NCI-H2227 (cell line): ENCODE measurements around the gene BEGAIN.

ENCODE experiments used
- DNase-seq: peaks from one replicate; lab custom pipeline; 2025; ENCODE audit not compliant: unreplicated experiment; lab: John Stamatoyannopoulos, UW

BEGAIN gene

DNA sequence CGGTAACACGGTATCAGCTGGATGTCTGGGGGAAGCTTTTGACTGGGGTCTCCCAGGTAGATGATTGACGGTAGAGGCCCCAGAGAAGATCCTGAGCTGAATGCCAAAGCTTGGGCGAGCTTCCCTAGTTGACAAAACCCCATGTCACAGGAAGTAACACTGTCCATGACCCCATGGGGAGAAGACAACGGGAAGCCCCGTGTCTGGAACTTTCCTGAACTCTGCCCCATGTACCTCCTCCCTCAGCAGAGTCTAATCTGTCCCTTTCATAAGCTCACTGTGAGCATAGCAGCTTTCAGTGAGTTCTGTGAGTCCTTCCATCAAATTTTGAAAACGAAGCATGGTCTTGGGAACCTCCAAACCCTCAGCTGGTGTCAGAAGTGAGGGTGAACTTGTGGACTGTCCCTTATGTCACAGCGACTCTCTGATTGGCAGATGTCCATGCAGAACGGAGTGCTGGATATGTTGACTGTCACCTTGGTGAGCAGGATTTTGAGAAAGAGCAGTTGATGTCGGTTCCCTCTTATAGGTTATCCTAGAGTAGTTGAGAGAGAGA is 29.7 kb upstream of the BEGAIN start:
- DNase-seq: no peak

DNA sequence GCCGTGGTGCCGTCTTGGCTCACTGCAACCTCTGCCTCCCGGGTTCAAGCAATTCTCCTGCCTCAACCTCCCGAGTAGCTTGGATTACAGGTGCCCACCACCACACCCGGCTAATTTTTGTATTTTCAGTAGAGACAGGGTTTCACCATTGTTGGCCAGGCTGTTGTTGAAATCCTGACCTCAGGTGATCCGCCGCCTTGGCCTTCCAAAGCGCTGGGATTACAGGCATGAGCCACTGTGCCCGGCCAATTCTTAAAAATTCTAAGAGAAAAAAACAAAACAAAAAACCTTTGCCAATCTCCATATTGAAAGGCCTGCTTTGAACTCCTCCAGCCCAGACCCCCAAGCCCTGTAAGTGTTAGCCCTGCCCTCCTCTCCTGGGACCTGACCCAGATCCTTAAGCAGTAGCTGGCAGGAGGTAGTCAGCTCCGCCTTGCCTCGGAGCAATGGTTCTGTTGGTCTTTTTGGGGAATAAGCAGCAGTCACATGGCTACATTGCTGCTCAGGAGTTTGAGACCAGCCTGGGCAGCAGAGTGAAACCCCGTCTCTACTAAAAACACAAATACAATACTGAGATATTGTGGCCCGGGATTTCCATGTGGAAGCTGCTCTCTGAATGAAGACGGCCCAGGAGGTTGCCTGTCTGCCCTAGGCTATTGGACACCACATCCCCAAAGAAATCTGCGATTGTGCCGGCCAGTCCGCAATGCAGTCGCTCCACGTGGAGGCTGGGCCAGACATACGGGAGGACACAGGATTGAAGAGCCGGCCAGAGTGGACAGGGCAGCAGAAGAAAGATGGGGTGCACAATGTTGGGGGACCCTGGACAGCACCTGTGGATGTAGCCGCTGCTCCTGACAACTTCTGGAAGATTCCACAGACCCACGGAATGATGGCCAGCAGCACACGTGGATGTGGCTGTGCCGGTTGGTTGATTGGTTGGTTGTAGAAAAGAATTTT is 28.8 kb upstream of the BEGAIN start:
- DNase-seq: no peak

DNA sequence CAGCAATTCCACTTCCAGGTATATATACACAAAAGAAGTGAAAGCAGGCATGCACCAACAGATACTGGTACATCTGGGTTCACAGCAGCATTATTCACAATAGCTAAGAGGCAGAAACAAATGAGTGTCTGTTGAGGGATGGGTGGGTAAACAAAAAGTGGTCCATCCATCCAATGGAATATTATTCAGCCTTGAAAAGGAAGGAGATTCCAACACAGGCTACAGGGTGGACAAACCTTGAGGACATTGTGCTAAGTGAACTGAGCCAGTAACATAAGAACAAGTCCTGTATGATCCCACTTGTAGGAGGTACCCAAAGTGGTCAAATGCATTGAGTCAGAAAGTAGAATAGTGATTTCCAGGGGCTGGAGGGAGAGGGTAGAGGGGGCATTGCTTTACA is 27.6 kb upstream of the BEGAIN start:
- no peak for DNase-seq

DNA sequence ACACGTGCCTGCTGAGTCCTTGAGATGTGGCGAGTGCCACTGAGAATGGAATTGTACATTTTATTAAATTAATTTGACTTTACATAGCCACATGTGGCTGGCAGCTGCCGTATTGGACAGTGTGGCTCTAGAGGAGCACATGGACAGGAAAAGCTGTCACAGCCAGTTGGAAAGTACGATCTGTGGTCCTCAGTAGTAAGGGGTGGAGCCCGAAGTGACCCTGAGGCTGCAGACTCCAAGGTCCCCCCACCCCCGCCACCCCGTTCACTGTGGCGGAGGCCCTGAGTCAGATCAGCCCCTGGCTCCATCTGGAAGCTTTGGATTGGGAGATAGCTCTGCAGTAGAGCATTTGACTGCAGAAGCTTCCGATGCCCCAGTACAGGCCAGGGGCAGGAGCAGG is 25.8 kb upstream of the BEGAIN start:
- DNase-seq: no peak

DNA sequence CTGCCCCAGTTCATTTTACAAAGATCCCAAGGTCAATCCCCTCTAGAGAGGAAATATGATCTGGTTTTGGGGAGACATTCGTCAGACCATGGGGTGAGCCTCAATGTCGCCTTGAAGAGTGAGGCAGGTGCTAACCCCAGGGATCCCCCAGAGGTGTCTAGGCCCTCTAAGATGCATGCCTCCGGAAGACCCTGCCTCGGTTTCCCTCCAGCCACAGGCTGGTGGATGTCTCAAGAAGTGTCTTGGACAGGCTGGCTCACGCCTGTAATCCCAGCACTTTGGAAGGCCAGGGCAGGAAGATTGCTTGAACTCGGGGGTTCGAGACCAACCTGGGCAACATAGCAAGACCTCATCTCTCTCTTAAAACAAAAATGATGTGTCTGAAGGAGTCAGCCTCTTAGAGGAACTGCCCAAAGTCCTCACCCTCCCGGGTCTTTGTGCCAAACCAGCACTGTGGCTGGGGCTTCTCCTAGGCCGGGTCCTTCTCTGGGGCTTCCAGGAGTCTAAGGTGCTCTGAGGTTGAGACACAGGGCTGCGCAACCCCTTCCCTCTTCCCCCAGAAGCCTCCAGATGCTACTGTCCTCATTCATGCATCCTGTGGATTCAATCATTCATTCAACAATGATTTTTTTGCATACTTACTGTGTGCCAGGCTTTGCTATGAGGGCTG is 24.7 kb upstream of the BEGAIN start:
- DNase-seq: no peak

DNA sequence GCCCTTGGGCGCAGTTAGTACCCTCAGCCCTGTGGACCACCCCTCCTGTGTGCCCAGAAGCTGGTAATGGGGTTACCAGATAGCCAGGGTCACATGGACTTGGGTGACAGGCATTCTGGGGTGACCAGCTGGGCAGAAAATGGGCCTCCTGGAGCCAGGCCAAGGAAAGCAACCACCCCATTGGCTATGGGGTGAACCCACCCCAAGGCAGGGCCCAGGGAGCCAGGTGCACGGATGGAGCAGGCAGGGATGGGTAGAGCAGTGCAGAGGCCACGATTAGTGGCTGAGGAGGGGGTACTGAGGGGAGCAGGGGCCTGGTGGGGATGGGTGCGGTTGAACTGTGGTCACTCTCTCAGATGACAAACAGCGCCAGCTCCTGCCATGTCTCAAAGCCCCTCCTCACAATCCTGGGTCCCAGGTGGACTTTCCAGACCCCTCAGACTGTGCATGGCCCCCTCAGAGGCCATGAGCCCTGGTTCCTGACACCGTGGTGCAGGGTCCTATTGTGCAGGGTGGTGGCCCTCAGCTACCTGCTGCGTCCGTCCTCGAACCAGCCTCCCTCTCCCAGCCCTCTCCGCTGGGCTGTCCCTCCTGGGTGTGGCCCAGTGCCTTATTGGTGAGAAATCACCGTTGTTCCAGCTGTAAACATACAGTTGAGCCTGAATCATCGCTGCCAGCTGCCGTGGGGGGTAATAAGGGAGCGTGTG is 23.4 kb upstream of the BEGAIN start:
- DNase-seq: no peak

DNA sequence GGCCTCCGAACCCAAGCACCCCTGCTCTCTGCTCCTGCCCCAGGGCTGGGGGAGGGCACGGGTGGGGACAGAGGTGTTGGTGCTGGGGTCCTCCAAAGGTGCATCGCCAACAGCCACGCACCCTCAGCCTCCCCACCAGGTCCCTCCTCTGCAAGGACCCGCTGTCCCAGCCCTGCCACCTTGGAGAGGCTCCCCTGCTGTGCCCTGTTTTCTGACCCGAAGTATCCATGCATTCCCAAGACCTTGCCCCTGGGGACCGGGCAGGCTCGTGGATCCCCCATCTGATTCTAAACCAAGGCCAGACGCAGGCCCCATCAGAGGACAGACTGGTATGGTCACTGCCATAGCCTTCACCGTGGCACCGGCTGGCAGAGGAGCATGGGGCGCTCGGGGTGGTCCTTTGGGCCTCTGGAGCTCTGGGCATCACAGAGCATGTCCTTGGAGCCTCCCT is 22.7 kb upstream of the BEGAIN start:
- DNase-seq: no peak

DNA sequence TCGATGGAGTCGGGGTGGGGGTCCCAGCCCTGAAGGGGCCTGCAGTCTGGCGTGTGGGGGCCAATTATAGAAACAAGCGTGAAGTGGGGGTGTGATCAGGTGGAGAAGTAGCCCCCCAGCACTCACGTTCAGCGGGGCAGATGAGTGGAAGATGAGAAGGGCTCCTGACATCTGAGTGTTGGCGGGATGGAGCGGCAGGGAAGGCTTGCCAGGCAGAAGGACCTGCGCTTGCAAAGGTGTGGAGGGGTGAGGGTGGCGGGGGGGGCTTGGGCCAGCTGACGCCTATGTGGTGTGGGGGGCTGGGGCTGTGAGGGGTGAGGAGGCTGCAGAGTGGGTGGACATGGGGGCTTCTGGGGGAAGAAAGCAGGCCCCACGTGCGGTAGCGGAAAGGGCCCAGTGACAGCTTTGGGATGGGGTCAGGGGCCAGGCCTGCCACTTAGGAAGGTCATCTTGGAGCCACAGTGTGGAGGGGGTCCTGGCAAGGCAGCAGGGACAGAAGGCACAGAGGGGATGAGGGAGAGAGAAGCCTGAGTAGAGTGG is 22.2 kb upstream of the BEGAIN start:
- no peak for DNase-seq

DNA sequence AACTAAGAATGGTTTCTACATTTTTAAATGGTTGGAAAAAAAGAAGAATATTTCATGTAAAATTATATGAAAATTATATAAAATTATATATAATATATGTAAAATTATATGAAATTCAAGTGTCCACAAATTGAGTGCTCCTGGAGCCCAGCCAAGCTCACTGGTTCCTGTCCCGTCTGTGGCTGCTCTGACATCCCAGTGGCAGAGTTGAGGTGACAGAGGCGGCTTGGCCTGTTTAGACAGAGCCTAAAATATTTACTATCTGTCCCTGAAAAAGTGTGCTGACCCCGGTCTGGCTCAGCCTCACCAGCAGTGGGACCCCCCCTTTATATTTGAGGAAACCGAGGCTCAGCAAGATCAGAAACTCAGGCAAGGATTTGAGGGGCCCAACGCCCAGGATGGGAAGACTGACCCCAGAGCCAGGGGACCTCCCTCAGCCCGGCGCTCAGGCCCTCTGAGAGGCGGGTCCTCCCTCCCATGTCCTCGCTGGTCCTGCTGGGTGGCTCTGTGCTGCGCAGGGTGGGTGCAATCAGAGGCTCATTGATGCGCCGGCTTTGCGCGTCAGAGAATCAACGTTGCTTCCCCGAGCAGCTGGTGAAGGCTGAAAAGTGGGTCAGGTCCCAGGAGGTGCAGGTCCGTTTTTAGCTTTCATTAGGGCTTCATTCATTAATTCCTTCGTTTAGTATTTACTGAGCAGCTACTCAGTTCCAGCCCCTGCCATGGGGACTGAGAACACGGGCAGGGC is 21.5 kb upstream of the BEGAIN start:
- DNase-seq: no peak

DNA sequence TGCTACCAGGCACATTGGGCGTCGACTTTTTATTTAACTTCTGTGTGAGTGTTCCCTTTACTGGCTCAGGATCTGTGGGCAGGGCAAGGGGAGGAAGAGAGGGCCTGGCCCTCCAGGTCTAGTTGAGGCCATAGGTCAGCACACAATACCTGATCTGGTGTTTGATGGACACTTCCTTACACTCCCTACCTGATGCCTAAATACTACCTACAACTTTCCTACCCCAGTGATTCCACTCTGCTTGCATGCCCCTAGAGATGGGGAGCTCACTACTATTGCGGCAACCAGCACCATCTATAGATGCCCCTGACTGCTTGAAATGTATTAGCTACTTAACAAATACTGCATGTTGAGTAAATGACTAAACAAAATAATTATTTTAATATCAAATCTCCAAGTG is 20.8 kb upstream of the BEGAIN start:
- DNase-seq: no peak

DNA sequence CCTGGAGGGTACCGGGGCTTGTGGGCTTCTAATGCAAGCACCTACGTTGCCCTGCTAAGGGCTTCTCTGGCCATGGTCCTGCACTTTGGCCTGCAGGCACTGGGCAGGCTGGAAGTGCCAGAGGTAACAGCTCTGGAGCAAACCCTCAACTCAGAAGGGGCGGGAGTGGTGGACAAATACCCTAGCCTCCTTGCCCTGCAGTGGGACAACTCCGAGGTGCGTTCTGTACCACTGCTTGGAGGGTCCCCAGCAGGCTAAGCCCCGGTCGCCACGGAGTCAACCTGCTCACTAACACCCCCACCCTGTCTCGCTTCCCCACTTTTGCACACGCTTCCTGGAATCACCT is 20.4 kb upstream of the BEGAIN start:
- no peak for DNase-seq

DNA sequence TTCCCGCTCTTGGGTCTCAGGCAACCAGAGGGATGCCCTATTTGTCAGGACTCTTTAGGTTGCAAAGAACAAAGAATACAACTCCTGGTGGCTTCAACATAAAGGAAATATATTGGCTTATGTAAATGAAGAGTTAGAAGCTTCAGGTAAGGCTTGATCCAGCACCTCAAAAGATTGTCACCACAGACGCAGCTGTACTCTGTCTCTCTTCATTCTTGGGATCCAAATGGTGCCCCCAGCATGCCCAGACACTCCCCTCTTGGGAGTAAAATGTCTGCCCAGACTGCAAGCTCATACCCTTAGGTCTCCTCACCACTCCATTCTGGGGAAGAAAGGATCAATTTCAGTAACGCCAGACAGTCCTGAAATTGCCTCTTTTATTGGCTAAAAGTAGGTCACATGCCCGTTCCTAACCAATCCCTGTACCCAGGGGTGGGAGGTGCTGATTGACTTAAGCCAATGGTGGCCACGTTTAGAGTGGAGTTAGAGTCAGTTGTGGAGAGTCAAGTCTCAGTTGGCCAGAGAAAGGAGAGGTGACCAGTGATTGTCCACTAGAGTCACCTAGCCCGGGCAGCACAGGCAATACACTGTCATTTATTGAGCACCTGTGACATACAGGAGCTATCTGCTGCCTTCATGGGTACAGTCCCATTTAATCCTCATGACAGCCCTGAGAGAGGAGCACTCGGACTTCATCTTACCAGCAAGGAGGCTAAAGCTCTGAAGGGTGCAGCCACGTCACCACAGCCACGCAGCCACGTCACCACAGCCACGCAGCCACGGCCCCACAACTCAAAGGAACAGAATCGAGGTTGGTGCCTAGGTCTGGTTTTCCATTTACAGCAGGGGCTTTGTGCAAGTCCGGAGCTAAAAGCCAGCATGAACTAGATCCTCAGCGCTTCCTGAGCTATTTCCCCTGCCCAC is 19.7 kb upstream of the BEGAIN start:
- no peak for DNase-seq

DNA sequence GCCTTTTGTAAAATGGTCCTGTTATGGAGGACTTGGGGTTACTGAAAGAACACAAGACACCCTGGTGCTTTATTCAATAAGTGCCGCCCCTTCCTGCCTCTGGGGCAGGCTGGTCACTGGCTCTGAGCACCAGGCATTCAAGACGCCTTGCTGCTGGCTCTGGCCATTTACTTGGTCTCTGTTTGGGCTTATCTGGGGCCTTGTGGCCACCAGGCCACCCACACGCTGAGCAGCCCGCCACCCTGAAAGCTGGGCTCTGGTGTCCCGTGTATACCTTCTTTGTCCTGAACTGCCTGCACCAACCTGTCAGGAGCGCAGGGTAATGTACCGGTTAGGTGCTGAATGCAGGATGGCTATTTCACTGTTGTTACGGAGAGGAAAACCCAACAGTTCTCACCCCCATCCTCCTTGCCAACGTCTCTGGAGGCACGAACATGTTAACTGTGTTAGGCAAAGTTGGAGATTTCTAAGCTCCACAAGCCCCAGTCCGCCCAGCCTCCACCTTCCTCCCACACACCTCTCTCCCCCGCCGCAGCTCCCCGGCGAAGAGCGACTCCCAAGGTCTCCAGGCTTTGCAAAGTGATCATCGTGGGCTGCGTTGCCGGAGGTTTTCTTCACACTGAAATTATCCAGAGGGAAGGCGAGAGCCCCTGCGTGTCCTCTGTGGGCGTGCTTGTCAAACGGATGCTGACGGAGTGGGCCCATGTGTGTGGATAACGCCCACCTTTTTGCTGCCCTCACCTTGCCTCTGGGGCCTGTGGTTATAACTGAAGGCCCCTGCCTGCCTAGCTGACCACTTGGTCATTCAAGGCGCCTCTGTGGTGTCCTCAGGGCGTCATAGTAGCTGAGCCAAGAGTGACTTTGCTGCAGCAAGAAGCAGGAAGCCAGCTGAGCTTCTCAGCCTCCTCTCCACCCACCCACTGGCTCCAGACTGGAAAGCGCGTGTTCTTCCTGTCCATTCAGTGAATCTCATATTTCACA is 18.8 kb upstream of the BEGAIN start:
- no peak for DNase-seq

DNA sequence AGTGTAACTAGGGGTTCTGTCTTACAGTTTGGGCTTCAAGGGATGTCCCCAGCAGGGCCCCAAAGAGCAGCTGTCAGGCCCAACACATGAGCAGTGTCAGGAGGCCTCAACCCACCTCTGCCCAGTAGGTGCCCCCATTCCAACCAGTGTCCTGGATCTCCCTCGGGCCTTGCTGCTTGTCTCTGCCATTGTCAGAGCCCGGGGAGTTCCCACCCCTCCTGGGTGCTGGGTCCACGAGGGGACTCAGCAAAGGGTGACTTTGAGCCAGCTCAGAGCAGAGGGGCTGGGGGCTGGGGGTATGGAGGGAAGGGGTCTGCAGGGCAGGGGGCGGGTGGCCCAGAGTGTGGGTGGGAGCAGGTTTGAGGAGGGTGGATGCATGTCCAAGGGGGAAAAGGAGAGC is 18.0 kb upstream of the BEGAIN start:
- DNase-seq: no peak

DNA sequence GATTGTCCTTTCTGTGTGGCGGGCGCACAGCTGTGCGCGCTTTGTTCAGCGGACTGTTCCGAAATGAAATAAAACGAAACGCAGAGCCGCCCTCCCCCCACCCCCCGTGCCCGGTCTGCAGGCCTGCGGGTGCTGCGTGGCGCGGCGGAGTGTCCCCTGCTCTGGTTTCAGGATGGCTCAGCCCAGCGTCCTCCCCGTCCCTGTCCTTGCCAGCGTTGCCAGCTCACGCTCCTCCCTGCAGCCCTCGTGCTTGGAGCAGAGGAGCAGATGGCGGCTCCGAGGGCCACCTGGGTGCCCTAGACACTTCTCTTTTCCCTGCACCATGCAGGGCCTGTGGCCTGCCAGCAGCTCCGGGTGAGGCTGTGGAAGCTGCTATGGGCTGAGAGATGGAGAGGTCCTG is 17.5 kb upstream of the BEGAIN start:
- DNase-seq: no peak

DNA sequence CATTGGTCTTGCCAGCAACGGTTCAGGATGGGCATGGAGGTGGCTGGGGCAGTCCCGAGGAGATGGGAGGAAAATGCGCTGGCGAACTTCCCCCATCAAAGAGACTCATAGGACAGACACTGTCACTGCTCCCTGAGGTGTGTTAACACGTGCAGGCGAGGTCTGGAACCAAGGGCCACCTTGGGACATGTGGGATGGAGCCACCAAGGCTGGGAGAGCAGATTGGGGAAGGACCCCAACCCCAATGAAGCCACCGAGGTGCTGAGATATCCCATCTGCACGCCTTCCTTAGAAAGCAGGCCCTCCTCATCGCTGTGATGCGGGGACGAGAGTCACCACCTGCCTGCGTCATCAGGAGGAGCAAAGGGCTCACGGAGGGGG is 16.9 kb upstream of the BEGAIN start:
- no peak for DNase-seq

DNA sequence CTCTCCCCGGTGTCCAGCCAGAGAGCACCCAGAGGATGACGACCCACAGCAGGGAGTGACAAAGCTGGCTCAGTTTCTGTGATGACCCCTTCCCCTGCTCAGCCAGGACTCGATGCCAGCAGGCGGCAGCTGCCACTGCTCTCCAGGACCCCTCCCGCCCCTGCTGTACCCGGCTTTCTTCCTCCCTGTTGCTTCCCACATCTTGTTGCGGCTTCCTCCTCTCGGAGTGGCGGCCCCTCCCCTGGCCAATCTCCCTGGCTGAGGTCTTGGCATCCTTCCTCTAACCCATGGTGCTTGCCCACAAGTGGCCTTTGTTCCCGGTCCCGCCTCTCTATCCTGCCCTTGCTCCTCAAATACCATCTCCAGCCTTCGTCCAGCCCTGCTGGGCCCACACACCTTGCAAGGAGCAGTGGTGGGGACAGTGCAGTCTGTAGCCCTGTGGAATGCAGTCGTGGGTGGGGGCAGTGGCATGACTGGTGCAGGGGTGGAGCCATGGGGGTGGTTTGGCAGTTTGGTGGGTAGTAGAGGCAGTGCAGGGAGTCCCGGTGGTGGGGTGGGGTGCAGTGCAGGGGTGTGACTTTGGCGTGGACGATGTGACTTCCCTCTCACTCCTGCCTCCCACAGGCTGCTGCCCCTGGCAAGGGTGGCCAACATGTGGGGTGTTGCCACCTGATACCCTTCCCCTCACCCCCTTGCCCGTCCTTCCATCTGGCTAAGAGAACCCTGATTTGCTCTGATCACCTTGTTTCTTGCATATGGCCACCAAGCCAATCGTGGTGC is 16.3 kb upstream of the BEGAIN start:
- DNase-seq: no peak
